ENCODE measurements around the gene POLR3B.
"Not testable (repeated sequence)": the region's sequence is repeated elsewhere in the genome, so short reads cannot be mapped to it uniquely, and the experiment has no call there.

Gene POLR3B

DNA sequence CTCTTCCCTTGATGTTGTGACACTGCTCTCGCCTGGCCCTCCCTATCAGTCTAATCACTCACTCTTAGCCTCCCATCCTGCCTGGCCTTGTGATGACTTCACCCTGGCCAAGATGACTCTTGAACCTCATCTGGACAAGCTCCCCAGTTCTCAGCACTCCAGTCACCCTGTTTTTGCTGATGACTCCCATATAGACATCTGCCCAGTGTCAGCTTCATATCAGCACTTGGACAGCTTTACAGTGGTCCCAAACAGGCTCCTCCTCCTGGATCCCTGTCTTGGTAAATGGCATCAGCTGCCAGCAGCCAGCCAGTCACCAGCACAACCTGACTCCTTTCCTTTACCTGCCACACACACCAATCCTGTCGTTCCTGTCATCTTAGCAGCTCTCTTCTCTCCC is 104.2 kb downstream of the POLR3B start:
- no peak for DNase-seq (ENCODE audit: low read depth)

DNA sequence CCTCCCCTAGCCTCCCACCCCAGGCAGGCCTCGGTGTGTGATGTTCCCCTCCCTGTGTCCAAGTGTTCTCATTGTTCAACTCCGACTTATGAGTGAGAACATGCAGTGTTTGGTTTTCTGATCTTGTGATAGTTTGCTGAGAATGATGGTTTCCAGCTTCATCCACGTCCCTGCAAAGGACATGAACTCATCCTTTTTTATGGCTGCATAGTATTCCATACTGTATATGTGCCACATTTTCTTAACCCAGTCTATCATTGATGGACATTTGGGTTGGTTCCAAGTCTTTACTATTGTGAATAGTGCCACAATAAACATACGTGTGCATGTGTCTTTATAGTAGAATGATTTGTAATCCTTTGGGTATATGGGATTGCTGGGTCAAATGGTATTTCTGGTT is 108.1 kb downstream of the POLR3B start:
- DNase-seq (ENCODE audit: low read depth) = not testable (repeated sequence)

GRCh38 chr12:106475662-106476061 is 118.1 kb downstream of the POLR3B start:
- not testable (repeated sequence) for DNase-seq (ENCODE audit: low read depth)

- not testable (repeated sequence) for DNase-seq (ENCODE audit: low read depth)
Observed at GRCh38 chr12:106477627-106478026, 120.1 kb downstream of the POLR3B start.

GRCh38 chr12:106480251-106480650 is 122.7 kb downstream of the POLR3B start:
- no peak for DNase-seq (ENCODE audit: low read depth)

DNA sequence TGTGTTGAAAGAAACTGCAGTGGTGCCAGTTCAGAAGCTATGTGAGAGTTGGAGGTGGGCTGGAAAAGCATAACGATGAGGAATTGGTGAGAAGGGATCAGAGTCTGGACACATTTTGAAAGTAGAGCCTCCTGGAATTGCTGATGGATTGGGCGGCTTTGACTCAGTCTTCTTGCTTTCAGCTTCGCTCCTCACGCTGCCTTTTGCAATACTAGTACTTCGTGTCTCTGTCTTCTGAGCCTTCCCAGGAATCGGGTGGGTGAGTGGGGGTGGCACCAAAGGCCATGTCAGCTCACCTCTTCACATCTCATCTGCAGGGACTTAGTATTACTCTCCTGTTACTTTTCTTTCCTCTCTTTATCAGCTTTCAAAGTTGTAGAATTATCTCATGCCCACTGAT is 123.7 kb downstream of the POLR3B start:
- DNase-seq (ENCODE audit: low read depth) = no peak

DNA sequence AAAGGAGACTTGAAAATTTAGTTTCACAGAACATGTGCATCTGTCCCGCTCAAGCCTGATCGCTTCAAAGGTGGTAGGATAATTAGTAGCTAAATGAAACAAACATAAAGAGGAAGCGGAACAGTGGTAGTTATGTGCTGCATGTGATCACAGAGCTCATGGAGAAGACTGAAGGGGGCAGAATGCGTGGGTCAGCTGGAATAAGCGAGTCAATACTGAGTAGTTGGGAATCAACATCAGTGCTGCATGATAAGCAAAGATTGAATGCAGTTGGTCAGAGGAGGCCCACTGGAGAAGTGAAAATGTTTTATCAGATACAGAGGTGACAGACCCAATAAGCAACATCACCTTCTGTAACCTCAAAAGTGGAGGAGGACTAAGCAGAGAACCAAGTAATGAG is 130.1 kb downstream of the POLR3B start:
- DNase-seq (ENCODE audit: low read depth) = no peak

- no peak for DNase-seq (ENCODE audit: low read depth)
Observed at GRCh38 chr12:106488884-106489283, 131.3 kb downstream of the POLR3B start.

- DNase-seq (ENCODE audit: low read depth) = no peak
Observed at GRCh38 chr12:106490264-106490663, 132.7 kb downstream of the POLR3B start.

DNA sequence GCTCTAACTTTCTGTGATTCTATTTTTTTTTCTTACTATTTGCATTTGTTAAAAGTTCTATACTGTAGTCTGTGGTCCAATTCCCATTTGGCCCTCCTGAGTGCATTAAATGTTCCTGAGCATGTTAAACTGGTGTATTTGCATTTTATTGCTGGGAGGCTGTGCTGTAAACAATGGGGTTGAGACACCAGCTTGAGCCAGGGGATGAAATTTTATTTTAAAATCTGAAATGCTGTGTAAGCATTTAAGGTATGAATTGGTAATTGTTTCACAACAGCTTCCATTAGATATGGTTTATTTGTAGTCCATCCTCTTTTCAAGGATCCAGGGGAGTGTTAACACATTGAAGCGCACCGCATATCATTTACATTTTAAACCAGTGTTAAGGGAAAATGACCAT is 135.3 kb downstream of the POLR3B start:
- no peak for DNase-seq (ENCODE audit: low read depth)

DNA sequence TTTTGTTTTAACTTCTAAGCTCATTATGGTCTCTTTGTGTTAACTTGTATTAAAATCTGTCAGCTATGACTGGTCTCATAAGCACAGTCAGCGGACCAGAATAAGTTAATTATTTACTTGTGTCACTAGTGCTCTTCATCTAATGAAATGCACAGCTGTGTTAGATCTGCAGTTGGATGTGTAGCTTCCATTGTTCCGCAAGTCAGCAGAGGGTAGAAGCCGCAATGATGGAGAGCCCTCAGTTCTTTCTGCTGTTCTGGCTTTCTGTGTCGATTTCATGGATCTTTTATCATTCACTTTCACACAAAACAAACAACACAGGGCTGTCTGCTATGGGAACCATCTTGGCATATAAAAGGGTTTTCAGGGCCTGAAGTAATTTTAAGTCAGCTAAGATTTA is 136.0 kb downstream of the POLR3B start:
- no peak for DNase-seq (ENCODE audit: low read depth)

GRCh38 chr12:106495354-106495965 is 137.9 kb downstream of the POLR3B start:
- no peak for DNase-seq (ENCODE audit: low read depth)

GRCh38 chr12:106498056-106498455 is 140.5 kb downstream of the POLR3B start:
- DNase-seq (ENCODE audit: low read depth) = no peak

DNA sequence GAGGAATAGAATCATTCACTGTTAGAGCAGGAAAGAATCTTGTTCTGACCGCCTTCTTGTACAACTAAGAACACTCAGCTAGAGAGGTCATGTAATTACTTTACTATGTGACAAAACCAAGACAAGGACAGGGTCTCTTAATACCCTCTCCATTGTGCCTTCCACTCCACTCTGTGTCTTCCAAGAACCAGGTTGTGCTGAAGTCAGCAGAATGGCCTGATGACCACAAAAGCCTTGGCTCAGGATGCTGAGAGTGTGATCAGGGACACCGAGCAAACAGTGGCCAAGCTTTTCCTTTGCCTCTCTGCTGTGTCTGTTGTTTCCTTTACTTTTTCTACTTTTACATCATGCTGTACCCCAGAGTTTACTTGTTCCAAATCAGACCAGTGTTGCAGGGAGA is 142.1 kb downstream of the POLR3B start:
- no peak for DNase-seq (ENCODE audit: low read depth)

GRCh38 chr12:106506691-106507090 is 149.1 kb downstream of the POLR3B start:
- no peak for DNase-seq (ENCODE audit: low read depth)

DNA sequence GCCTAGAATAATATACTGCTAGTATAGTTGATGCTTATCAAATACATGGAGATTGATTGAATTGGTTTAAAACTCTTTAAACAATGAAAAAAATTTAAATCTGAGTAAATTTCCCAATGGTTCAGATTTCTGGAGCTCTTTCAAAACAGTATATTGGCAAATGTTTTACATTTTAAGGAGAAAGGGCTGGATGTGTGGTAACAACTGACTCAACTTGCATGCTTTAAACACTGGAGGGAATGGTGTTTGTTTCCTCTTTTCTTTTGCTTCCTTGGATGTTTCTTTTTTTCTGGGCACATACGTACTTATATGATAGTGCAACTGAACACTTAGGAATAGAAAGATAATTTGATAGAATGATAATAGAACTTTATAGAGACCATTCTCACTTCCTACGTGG is 151.4 kb downstream of the POLR3B start:
- DNase-seq (ENCODE audit: low read depth) = no peak

DNA sequence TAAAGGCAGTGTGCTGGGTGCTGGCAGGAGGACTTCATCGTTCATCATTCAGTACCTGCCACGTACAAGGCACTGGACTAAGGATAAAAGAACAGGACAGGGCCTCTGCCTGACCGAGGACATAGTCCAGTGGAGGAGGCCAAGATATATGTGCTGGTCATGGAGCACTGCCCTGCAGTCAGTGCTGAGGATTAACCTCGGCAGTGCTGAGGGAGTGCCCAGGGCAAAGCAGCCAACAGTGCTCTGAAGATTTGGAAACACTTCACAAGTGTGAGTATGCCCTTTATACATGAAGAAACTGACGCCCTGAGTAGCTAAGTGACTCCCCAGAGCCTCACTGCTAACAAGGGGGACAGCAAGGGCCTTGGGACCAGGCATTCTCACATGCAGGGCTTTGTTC is 153.8 kb downstream of the POLR3B start:
- no peak for DNase-seq (ENCODE audit: low read depth)

GRCh38 chr12:106517314-106517713 is 159.8 kb downstream of the POLR3B start:
- no peak for DNase-seq (ENCODE audit: low read depth)

GRCh38 chr12:106519607-106520021 is 162.1 kb downstream of the POLR3B start:
- DNase-seq (ENCODE audit: low read depth) = no peak

GRCh38 chr12:106521901-106522300 is 164.4 kb downstream of the POLR3B start:
- no peak for DNase-seq (ENCODE audit: low read depth)

DNA sequence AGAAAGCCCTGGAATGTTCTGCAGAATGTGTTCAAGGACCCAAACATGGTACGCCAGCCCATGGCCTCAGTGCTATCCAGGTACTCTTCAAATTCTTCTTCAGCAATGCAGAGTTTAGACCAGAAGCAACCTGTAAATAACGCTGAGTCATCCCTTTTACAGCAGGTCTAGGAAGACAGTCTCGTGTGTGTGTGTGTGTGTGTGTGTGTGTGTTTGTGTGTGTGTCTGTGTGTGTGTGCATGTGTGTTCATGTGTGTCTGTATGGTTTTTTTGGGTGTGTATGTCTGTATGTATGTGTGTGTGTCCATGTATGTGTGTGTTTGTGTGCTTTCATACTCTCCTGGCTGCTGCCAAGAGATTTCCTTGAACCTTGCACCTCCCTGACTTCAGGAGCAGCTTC is 165.2 kb downstream of the POLR3B start:
- DNase-seq (ENCODE audit: low read depth) = no peak

GRCh38 chr12:106527356-106527755 is 169.8 kb downstream of the POLR3B start:
- no peak for DNase-seq (ENCODE audit: low read depth)

GRCh38 chr12:106541201-106541600 is 183.7 kb downstream of the POLR3B start:
- no peak for DNase-seq (ENCODE audit: low read depth)

DNA sequence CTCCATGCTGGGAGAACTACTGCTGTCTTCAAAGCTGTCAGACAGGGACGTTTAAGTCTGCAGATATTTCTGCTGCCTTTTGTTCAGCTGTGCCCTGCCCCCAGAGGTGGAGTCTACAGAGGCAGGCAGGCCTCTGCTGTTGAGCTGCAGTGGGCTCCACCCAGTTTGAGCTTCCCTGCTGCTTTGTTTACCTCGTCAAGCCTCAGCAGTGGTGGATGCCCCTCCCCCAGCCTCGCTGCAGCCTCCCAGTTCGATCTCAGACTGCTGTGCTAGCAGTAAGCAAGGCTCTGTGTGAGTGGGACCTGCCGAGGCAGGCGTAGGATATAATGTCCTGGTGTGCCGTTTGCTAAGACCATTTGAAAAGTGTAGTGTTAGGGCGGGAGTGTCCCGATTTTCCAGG is 193.9 kb downstream of the POLR3B start:
- DNase-seq (ENCODE audit: low read depth) = no peak

DNA sequence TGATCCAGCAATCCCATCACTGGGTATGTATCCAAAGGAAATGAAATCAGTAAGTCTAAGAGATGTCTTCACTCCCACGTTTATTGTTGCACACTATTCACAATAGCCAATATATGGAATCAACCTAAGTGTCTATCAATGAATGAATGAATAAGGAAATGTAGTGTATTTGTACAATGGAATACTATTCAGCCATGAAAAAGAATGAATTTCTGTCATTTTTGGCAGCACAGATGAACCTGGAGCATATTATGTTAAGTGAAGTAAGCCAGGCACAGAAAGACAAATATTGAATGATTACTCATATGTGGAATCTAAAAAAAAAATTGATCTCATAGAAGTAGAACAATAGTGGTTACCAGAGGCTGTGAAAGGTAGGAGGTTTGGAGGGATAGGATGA is 194.7 kb downstream of the POLR3B start:
- no peak for DNase-seq (ENCODE audit: low read depth)

Data from activated T-cell treated with anti-CD3 and anti-CD28 coated beads for 1 hour (primary cell).